ENCODE data around the gene ZNF740. TPM values are rescaled to one million over a fixed set of nuclear protein-coding genes. Genes with fewer than 3 reads are reported as not detected.
"Not testable (repeated sequence)": the region's sequence is repeated elsewhere in the genome, so short reads cannot be mapped to it uniquely, and the experiment has no call there.

ZNF740 gene
- total RNA-seq, 1 donor from 2014 or later: 19.6 TPM

- ATAC-seq: peak; percentile 48
Observed at GRCh38 chr12:53173085-53173715, 7.3 kb upstream of the ZNF740 start.

GRCh38 chr12:53174881-53175491 is 5.5 kb upstream of the ZNF740 start:
- ATAC-seq: peak; percentile 12

- ATAC-seq: no peak
Observed at GRCh38 chr12:53176750-53177149, 3.8 kb upstream of the ZNF740 start.

GRCh38 chr12:53177447-53177846 is 3.1 kb upstream of the ZNF740 start:
- ATAC-seq: not testable (repeated sequence)

GRCh38 chr12:53178803-53179202 is 1.7 kb upstream of the ZNF740 start:
- ATAC-seq: not testable (repeated sequence)

- ATAC-seq: peak; percentile 18
Observed at GRCh38 chr12:53179687-53180219, 769 bp upstream of the ZNF740 start.

- peak; percentile 71 for ATAC-seq
Observed at GRCh38 chr12:53180931-53181645, 566 bp downstream of the ZNF740 start.

GRCh38 chr12:53181935-53182334 is 1.4 kb downstream of the ZNF740 start:
- no peak for ATAC-seq

GRCh38 chr12:53182903-53183302 is 2.4 kb downstream of the ZNF740 start:
- peak; percentile 7 for ATAC-seq

- ATAC-seq: no peak
Observed at GRCh38 chr12:53184828-53185227, 4.3 kb downstream of the ZNF740 start.

GRCh38 chr12:53185582-53186153 is 5.1 kb downstream of the ZNF740 start:
- ATAC-seq: no peak

- no peak for ATAC-seq
Observed at GRCh38 chr12:53186745-53187144, 6.2 kb downstream of the ZNF740 start.

- no peak for ATAC-seq
Observed at GRCh38 chr12:53187145-53187899, 6.8 kb downstream of the ZNF740 start.

GRCh38 chr12:53190108-53190729 is 9.7 kb downstream of the ZNF740 start:
- peak; percentile 62 for ATAC-seq

GRCh38 chr12:53191096-53191884 is 10.8 kb downstream of the ZNF740 start:
- ATAC-seq: no peak

GRCh38 chr12:53191885-53192530 is 11.5 kb downstream of the ZNF740 start:
- no peak for ATAC-seq

GRCh38 chr12:53192531-53193021 is 12.1 kb downstream of the ZNF740 start:
- no peak for ATAC-seq

GRCh38 chr12:53193040-53193439 is 12.5 kb downstream of the ZNF740 start:
- no peak for ATAC-seq

- ATAC-seq: no peak
Observed at GRCh38 chr12:53193985-53194716, 13.6 kb downstream of the ZNF740 start.

- ATAC-seq: no peak
Observed at GRCh38 chr12:53194973-53195372, 14.5 kb downstream of the ZNF740 start.
